Measurements from ENCODE around the gene GTF2E1.

The GTF2E1 gene

GRCh38 chr3:120705884-120706582 is 36.5 kb upstream of the GTF2E1 start:
- Histone ChIP-seq H3K4me1 (ENCODE audit: control insufficient read depth, low read length) (peaks cover 15% of the 10 kb centered on the region), H3K27ac (ENCODE audit: low read depth, low read length) (no peak overlapping the region), H4K20me1 (ENCODE audit: control insufficient read depth, insufficient read depth, low read depth, low read length) (no peaks in the 10 kb centered on the region), H3K9me2 (replicated peaks; ENCODE audit: control insufficient read depth, low read length) (no peaks in the 10 kb centered on the region), H3K27me3 (ENCODE audit: control insufficient read depth, low read length) (no peaks in the 10 kb centered on the region), H3F3A (ENCODE audit: control insufficient read depth, insufficient read depth) (no peaks in the 10 kb centered on the region), H3K9me3 (ENCODE audit: control insufficient read depth, insufficient read depth, low read length) (no peaks in the 10 kb centered on the region), H3K4me3 (ENCODE audit: low read length) (no peak overlapping the region), H3K4me2 (ENCODE audit: low read length) (no peak overlapping the region), H3K79me2 (ENCODE audit: control insufficient read depth, low read length) (no peaks in the 10 kb centered on the region), H3K36me3 (ENCODE audit: control insufficient read depth, low read length) (peaks cover 21% of the 10 kb centered on the region)
- TF ChIP-seq EZH2phosphoT487 (IDR thresholded peaks at IDR 0.05; ENCODE audit: borderline replicate concordance, low read length) = no peak
- no peak for TF ChIP-seq CTCF (IDR thresholded peaks at IDR 0.05; ENCODE audit: low read depth, low read length, poor library complexity, severe bottlenecking)

- Histone ChIP-seq H3F3A (ENCODE audit: control insufficient read depth, insufficient read depth) (no peaks in the 10 kb centered on the region), H3K4me1 (ENCODE audit: control insufficient read depth, low read length) (peaks cover 15% of the 10 kb centered on the region), H3K9me2 (replicated peaks; ENCODE audit: control insufficient read depth, low read length) (no peaks in the 10 kb centered on the region), H3K27me3 (ENCODE audit: control insufficient read depth, low read length) (no peaks in the 10 kb centered on the region), H3K4me3 (ENCODE audit: low read length) (no peak overlapping the region), H3K27ac (ENCODE audit: low read depth, low read length) (no peak overlapping the region), H3K4me2 (ENCODE audit: low read length) (no peak overlapping the region), H3K9me3 (ENCODE audit: control insufficient read depth, insufficient read depth, low read length) (no peaks in the 10 kb centered on the region), H4K20me1 (ENCODE audit: control insufficient read depth, insufficient read depth, low read depth, low read length) (no peaks in the 10 kb centered on the region), H3K79me2 (ENCODE audit: control insufficient read depth, low read length) (no peaks in the 10 kb centered on the region), H3K36me3 (ENCODE audit: control insufficient read depth, low read length) (peaks cover 21% of the 10 kb centered on the region)
- TF ChIP-seq EZH2phosphoT487 (IDR thresholded peaks at IDR 0.05; ENCODE audit: borderline replicate concordance, low read length) (no peak), CTCF (IDR thresholded peaks at IDR 0.05; ENCODE audit: low read depth, low read length, poor library complexity, severe bottlenecking) (no peak)
These were observed 35.6 kb upstream of the GTF2E1 start for GRCh38 chr3:120706950-120707349.

GRCh38 chr3:120708408-120708807 is 34.1 kb upstream of the GTF2E1 start:
- Histone ChIP-seq H3K4me2 (ENCODE audit: low read length) (peak overlapping the region; percentile 47), H3K27me3 (ENCODE audit: control insufficient read depth, low read length) (no peaks in the 10 kb centered on the region), H3K9me2 (replicated peaks; ENCODE audit: control insufficient read depth, low read length) (no peaks in the 10 kb centered on the region), H3K79me2 (ENCODE audit: control insufficient read depth, low read length) (no peaks in the 10 kb centered on the region), H4K20me1 (ENCODE audit: control insufficient read depth, insufficient read depth, low read depth, low read length) (no peaks in the 10 kb centered on the region), H3F3A (ENCODE audit: control insufficient read depth, insufficient read depth) (no peaks in the 10 kb centered on the region), H3K9me3 (ENCODE audit: control insufficient read depth, insufficient read depth, low read length) (no peaks in the 10 kb centered on the region), H3K36me3 (ENCODE audit: control insufficient read depth, low read length) (peaks cover 16% of the 10 kb centered on the region), H3K4me3 (ENCODE audit: low read length) (peak overlapping the region; percentile 14; the same call in 1 of the 2 replicates), H3K27ac (ENCODE audit: low read depth, low read length) (peak overlapping the region; percentile 9; the same call in 1 of the 2 replicates), H3K4me1 (ENCODE audit: control insufficient read depth, low read length) (peaks cover 15% of the 10 kb centered on the region)
- TF ChIP-seq EZH2phosphoT487 (IDR thresholded peaks at IDR 0.05; ENCODE audit: borderline replicate concordance, low read length) = no peak
- TF ChIP-seq CTCF (IDR thresholded peaks at IDR 0.05; ENCODE audit: low read depth, low read length, poor library complexity, severe bottlenecking) = no peak
